H9 (cell line): ENCODE data around the gene RGS9. TPM values are rescaled to one million over a fixed set of nuclear protein-coding genes. Genes with fewer than 3 reads are reported as not detected.

Experiments used
- DNase-seq: peaks from one replicate; pipeline ENCODE4 v3.0.0-alpha.2; 2017
- H2AFZ ChIP-seq: one replicate; pipeline ENCODE4 v1.6.1; 2013; ENCODE audit warnings: mild to moderate bottlenecking, low read length, control low read depth, moderate library complexity
- H2AK5ac ChIP-seq: 2 replicates; pipeline ENCODE4 v1.6.1; 2013; ENCODE audit warnings: low read length, control low read depth, mixed read lengths; ENCODE audit not compliant: insufficient read length
- H2BK120ac ChIP-seq: one replicate; pipeline ENCODE4 v1.6.1; 2013; ENCODE audit warnings: low read depth, mild to moderate bottlenecking, low read length, control low read depth, inconsistent platforms; ENCODE audit not compliant: poor library complexity, severe bottlenecking
- H2BK12ac ChIP-seq: 2 replicates; pipeline ENCODE4 v1.6.1; 2013; ENCODE audit warnings: low read length, control low read depth, mixed read lengths, low read depth; ENCODE audit not compliant: insufficient read length
- H2BK15ac ChIP-seq: 2 replicates; pipeline ENCODE4 v1.6.1; 2013; ENCODE audit warnings: low read depth, low read length, control low read depth
- H2BK20ac ChIP-seq: one replicate; pipeline ENCODE4 v1.6.1; 2013; ENCODE audit warnings: low read depth, mild to moderate bottlenecking, low read length, control low read depth, inconsistent platforms; ENCODE audit not compliant: poor library complexity, severe bottlenecking
- H2BK5ac ChIP-seq: 2 replicates; pipeline ENCODE4 v1.6.1; 2013; ENCODE audit warnings: low read length, control low read depth, mixed read lengths; ENCODE audit not compliant: insufficient read length
- H3K14ac ChIP-seq: 2 replicates; pipeline ENCODE4 v1.6.1; 2013; ENCODE audit warnings: low read length, control low read depth; ENCODE audit not compliant: insufficient read depth
- H3K18ac ChIP-seq: 2 replicates; pipeline ENCODE4 v1.6.1; 2013; ENCODE audit warnings: low read depth, mild to moderate bottlenecking, mixed read lengths, low read length, control low read depth; ENCODE audit not compliant: insufficient read length
- H3K23ac ChIP-seq: 2 replicates; pipeline ENCODE4 v1.6.1; 2013; ENCODE audit warnings: low read length, control low read depth, mixed read lengths, low read depth; ENCODE audit not compliant: insufficient read length
- H3K23me2 ChIP-seq: 2 replicates; pipeline ENCODE4 v1.6.1; 2013; ENCODE audit warnings: low read depth, mild to moderate bottlenecking, mixed read lengths, low read length, control low read depth; ENCODE audit not compliant: insufficient read length, poor library complexity, severe bottlenecking
- H3K27ac ChIP-seq: 2 replicates; pipeline ENCODE4 v1.5.1; 2013; ENCODE audit warnings: low read length, control low read depth, mixed read lengths, low read depth; ENCODE audit not compliant: insufficient read length
- H3K27me3 ChIP-seq: 2 replicates; pipeline ENCODE4 v1.6.1; 2013; ENCODE audit warnings: low read length, control low read depth, inconsistent platforms; ENCODE audit not compliant: insufficient read depth
- H3K4ac ChIP-seq: 2 replicates; pipeline ENCODE4 v1.6.1; 2013; ENCODE audit warnings: low read depth, mild to moderate bottlenecking, control low read depth, inconsistent platforms, low read length, moderate library complexity
- H3K4me1 ChIP-seq: 2 replicates; pipeline ENCODE4 v1.6.1; 2013; ENCODE audit warnings: low read length, control low read depth, inconsistent platforms; ENCODE audit not compliant: insufficient read depth
- H3K4me2 ChIP-seq: 2 replicates; pipeline ENCODE4 v1.6.1; 2013; ENCODE audit warnings: low read length, control low read depth, mixed read lengths; ENCODE audit not compliant: insufficient read length, insufficient read depth
- H3K56ac ChIP-seq: 2 replicates; pipeline ENCODE4 v1.6.1; 2013; ENCODE audit warnings: low read depth, mild to moderate bottlenecking, mixed read lengths, low read length, control low read depth; ENCODE audit not compliant: insufficient read length
- H3K79me1 ChIP-seq: 2 replicates; pipeline ENCODE4 v1.6.1; 2013; ENCODE audit warnings: low read depth, mild to moderate bottlenecking, moderate library complexity, low read length, control low read depth, inconsistent platforms; ENCODE audit not compliant: insufficient read depth, poor library complexity, severe bottlenecking
- H3K79me2 ChIP-seq: 2 replicates; pipeline ENCODE4 v1.6.1; 2013; ENCODE audit warnings: low read length, control low read depth, inconsistent platforms; ENCODE audit not compliant: insufficient read depth
- H3K9ac ChIP-seq: 2 replicates; pipeline ENCODE4 v1.6.1; 2013; ENCODE audit warnings: low read length, control low read depth, mixed read lengths; ENCODE audit not compliant: insufficient read length; ENCODE audit errors: extremely low read depth
- H3K9me3 ChIP-seq: one replicate; pipeline ENCODE4 v1.6.1; 2013; ENCODE audit warnings: low read depth, low read length, inconsistent platforms; ENCODE audit not compliant: control insufficient read depth
- H3T11ph ChIP-seq: one replicate; pipeline ENCODE4 v1.6.1; 2013; ENCODE audit warnings: mild to moderate bottlenecking, low read length, control low read depth, inconsistent platforms
- H4K20me1 ChIP-seq: one replicate; pipeline ENCODE4 v1.6.1; 2013; ENCODE audit not compliant: control insufficient read depth, insufficient read length, insufficient read depth
- H4K5ac ChIP-seq: 2 replicates; pipeline ENCODE4 v1.6.1; 2013; ENCODE audit warnings: low read depth, mild to moderate bottlenecking, mixed read lengths, low read length, control low read depth; ENCODE audit not compliant: insufficient read length
- H4K8ac ChIP-seq: replicated peaks from 2 replicates; pipeline ENCODE4 v1.6.1; 2013; ENCODE audit warnings: low read length, control low read depth, mixed read lengths, low read depth; ENCODE audit not compliant: insufficient read length
- H4K91ac ChIP-seq: 2 replicates; pipeline ENCODE4 v1.6.1; 2013; ENCODE audit warnings: low read depth, mild to moderate bottlenecking, moderate library complexity, mixed read lengths, low read length, control low read depth; ENCODE audit not compliant: insufficient read length
- H3K27ac Mint-ChIP-seq, 3 experiments: 2 replicates in 2 of 3; 3 replicates in 1 of 3; pipeline ENCODE4 v1.8.0; 2020 to 2021; ENCODE audit warnings: mixed read lengths in 3 of 3, mild to moderate bottlenecking in 1 of 3, moderate library complexity in 1 of 3
- H3K27me3 Mint-ChIP-seq: 2 replicates; pipeline ENCODE4 v1.8.0; 2021; ENCODE audit warnings: low read depth, mild to moderate bottlenecking, moderate library complexity, mixed read lengths
- H3K36me3 Mint-ChIP-seq, 3 experiments: 2 replicates in 2 of 3; 3 replicates in 1 of 3; pipeline ENCODE4 v1.8.0; 2020 to 2021; ENCODE audit warnings: low read depth in 3 of 3, mixed read lengths in 3 of 3; ENCODE audit not compliant: insufficient read depth in 1 of 3
- H3K4me1 Mint-ChIP-seq, 2 experiments: 2 replicates each; pipeline ENCODE4 v1.8.0; 2020; ENCODE audit warnings: mixed read lengths in 2 of 2
- H3K4me3 Mint-ChIP-seq, 2 experiments: 2 replicates in 1 of 2; 3 replicates in 1 of 2; pipeline ENCODE4 v1.8.0; 2020 to 2021; ENCODE audit warnings: mild to moderate bottlenecking in 2 of 2, mixed read lengths in 2 of 2, moderate library complexity in 1 of 2
- H3K9me3 Mint-ChIP-seq, 2 experiments: 2 replicates in 1 of 2; 3 replicates in 1 of 2; pipeline ENCODE4 v1.8.0; 2020; ENCODE audit warnings: mild to moderate bottlenecking in 2 of 2, mixed read lengths in 2 of 2, moderate library complexity in 1 of 2
- CTCF ChIP-seq: fragments of 200-600 bp; sonication (generic); conservative IDR thresholded peaks from 3 replicates; pipeline ENCODE4 v1.8.0; 2021; ENCODE audit warnings: antibody characterized with exemption, mild to moderate bottlenecking
- WGBS: extraction: QIAGEN DNeasy Blood & Tissue Kit; methylation state at CpG from one replicate; pipeline ENCODE4 v1.1.7; 2013; ENCODE audit warnings: missing lambda C conversion rate, low lambda C conversion rate, mixed read lengths; ENCODE audit not compliant: insufficient read length; ENCODE audit errors: extremely low coverage; 5-methylcytosine and 5-hydroxymethylcytosine counted together
- total RNA-seq: library from RNA; stranded (reverse); gene quantifications from 2 replicates; pipeline ENCODE4 v1.2.1, GENCODE V29; 2021

Gene RGS9
- total RNA-seq, 1 experiment from 2014 or later, result 12.0 TPM

GRCh38 chr17:65198653-65199382 is 61.6 kb downstream of the RGS9 start:
- WGBS, result no CpG with 5 or more reads among the region's 7 CpGs
- no peak overlapping the region for H2BK5ac ChIP-seq

More at GRCh38 chr17:65198653-65199382, 61.6 kb downstream of the RGS9 start:
- no peak for DNase-seq
- H3K27ac ChIP-seq, result no peak overlapping the region
- no peak overlapping the region; the same call in 1 of the 2 replicates for H2BK15ac ChIP-seq
- no peaks in the 10 kb centered on the region for H3K4me1 ChIP-seq
- H2BK20ac ChIP-seq, result no peak overlapping the region
- no peaks in the 10 kb centered on the region for H3K79me2 ChIP-seq
- no peak overlapping the region for H2BK120ac ChIP-seq
- no peak overlapping the region for H2AFZ ChIP-seq
- H3K9ac ChIP-seq, result no peak overlapping the region
- Mint-ChIP-seq H3K27ac (no peak overlapping the region; a peak in 1 of 7 replicates), H3K4me1 (peaks cover 0 to 8% of the 10 kb centered on the region in 2 experiments; a peak in 2 of 4 replicates), H3K36me3 (no peaks in the 10 kb centered on the region), H3K9me3 (no peaks in the 10 kb centered on the region), H3K27me3 (0 out of 2 replicates have a peak, but pooled peaks cover 1% of the 10 kb centered on the region), H3K4me3 (no peak overlapping the region)
- no peak overlapping the region for H3K14ac ChIP-seq
- peak; percentile 85 for TF ChIP-seq CTCF
- no peak overlapping the region for H4K91ac ChIP-seq
- H3K4ac ChIP-seq, result no peak overlapping the region
- H2BK12ac ChIP-seq, result no peak overlapping the region
- no peaks in the 10 kb centered on the region for H3K79me1 ChIP-seq
- no peaks in the 10 kb centered on the region for H3K27me3 ChIP-seq
- H3K9me3 ChIP-seq, result no peaks in the 10 kb centered on the region
- H3K18ac ChIP-seq, result no peak overlapping the region
- H3K23me2 ChIP-seq, result no peaks in the 10 kb centered on the region
- no peak overlapping the region for H4K5ac ChIP-seq
- H2AK5ac ChIP-seq, result no peak overlapping the region
- no peaks in the 10 kb centered on the region for H4K20me1 ChIP-seq
- H3K56ac ChIP-seq, result no peak overlapping the region
- no peak overlapping the region for H3T11ph ChIP-seq
- H4K8ac ChIP-seq, result no peak overlapping the region
- H3K4me2 ChIP-seq, result no peak overlapping the region
- no peak overlapping the region for H3K23ac ChIP-seq
